Ascending aorta (tissue), 2 donors: ENCODE measurements around the gene EIF5A2. TPM values are rescaled to one million over a fixed set of nuclear protein-coding genes. Genes with fewer than 3 reads are reported as not detected.
"Not testable (repeated sequence)": the region's sequence is repeated elsewhere in the genome, so short reads cannot be mapped to it uniquely, and the experiment has no call there.

Source experiments
- DNase-seq, 2 donors: peaks; one replicate each; pipeline ENCODE4 v3.0.0-alpha.2; 2019; ENCODE audit warnings: low spot score in 2 of 2
- H3K27ac ChIP-seq, 2 donors: fragments of 200-600 bp; sonication (generic); one replicate each; pipeline ENCODE4 v1.5.1; 2016 to 2017; ENCODE audit warnings: mild to moderate bottlenecking in 1 of 2
- H3K27me3 ChIP-seq: fragments of 200-600 bp; sonication (generic); one replicate; pipeline ENCODE4 v1.5.1; 2017
- H3K36me3 ChIP-seq, 2 donors: fragments of 200-600 bp; sonication (generic); one replicate each; pipeline ENCODE4 v1.5.1; 2016
- H3K4me1 ChIP-seq, 2 donors: fragments of 200-600 bp; sonication (generic); one replicate each; pipeline ENCODE4 v1.5.1; 2016 to 2017; ENCODE audit warnings: mild to moderate bottlenecking in 1 of 2
- H3K4me3 ChIP-seq, 2 donors: fragments of 200-600 bp; sonication (generic); one replicate each; pipeline ENCODE4 v1.5.1; 2016 to 2017; ENCODE audit warnings: mild to moderate bottlenecking in 1 of 2
- H3K9me3 ChIP-seq, 2 donors: fragments of 200-600 bp; sonication (generic); one replicate each; pipeline ENCODE4 v1.5.1; 2016
- intact Hi-C: fragments of 100-400 bp; cut with DNase I; formaldehyde crosslinking; loops from one replicate; pipeline ENCODE4 v1.15.1; 2023
- total RNA-seq: library from RNA; depleted of rRNA; stranded (reverse); fragments of >200 nt; gene quantifications from one replicate; pipeline ENCODE4 v1.1.0, GENCODE V29; 2016
- TF ChIP-seq, protein P1 (sequence below), 3 experiments: fragments of 200-600 bp in 2 of 3; fragments of 450-650 bp in 1 of 3; sonication (generic) in 2 of 3; IDR thresholded peaks; one replicate each; pipeline ENCODE4 v1.5.1; 2016 to 2019; ENCODE audit warnings: antibody characterized with exemption in 3 of 3, mild to moderate bottlenecking in 1 of 3, moderate library complexity in 1 of 3

The EIF5A2 gene
- total RNA-seq, 1 donor from 2014 or later = 28.6 TPM

DNA sequence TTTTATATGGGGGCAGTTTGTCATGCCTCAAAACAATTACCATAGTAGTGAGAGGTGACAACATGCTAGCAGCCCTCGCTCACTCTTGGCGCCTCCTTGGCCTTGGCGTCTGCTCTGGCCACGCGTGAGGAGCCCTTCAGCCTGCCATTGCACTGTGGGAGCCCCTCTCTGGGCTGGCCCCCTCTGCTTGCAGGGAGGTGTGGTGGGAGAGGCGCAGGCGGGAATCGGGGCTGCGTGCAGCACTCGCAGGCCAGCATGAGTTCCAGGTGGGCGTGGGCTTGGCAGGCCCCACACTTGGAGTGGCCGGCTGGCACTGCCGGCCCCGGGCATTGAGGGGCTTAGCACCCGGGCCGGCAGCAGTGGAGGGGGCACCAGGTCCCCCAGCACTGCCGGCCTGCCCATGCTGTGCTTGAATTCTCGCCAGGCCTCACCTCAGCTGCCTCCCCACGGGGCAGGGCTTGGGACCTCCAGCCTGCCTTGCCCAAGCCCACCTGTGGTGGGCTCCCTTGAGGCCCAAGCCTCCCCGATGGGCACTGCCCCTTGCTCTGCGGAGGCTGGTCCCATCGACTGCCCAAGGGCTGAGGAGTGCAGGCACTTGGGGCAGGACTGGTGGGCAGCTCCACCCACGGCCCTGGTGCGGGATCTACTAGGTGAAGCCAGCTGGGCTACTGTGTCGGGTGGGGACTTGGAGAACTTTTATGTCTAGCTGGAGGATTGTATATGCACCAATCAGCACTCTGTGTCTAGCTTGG lies 38.8 kb upstream of the EIF5A2 start:
- Histone ChIP-seq H3K4me1 (no peaks in the 10 kb centered on the region), H3K36me3 (no peaks in the 10 kb centered on the region), H3K27me3 (no peaks in the 10 kb centered on the region), H3K9me3 (no peaks in the 10 kb centered on the region), H3K4me3 (no peak overlapping the region), H3K27ac (no peak overlapping the region)
- TF ChIP-seq, protein P1, sequence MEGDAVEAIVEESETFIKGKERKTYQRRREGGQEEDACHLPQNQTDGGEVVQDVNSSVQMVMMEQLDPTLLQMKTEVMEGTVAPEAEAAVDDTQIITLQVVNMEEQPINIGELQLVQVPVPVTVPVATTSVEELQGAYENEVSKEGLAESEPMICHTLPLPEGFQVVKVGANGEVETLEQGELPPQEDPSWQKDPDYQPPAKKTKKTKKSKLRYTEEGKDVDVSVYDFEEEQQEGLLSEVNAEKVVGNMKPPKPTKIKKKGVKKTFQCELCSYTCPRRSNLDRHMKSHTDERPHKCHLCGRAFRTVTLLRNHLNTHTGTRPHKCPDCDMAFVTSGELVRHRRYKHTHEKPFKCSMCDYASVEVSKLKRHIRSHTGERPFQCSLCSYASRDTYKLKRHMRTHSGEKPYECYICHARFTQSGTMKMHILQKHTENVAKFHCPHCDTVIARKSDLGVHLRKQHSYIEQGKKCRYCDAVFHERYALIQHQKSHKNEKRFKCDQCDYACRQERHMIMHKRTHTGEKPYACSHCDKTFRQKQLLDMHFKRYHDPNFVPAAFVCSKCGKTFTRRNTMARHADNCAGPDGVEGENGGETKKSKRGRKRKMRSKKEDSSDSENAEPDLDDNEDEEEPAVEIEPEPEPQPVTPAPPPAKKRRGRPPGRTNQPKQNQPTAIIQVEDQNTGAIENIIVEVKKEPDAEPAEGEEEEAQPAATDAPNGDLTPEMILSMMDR (IDR thresholded peaks at IDR 0.05) = no peak
- DNase-seq = no peak
- intact Hi-C loops = no loop called here

DNA sequence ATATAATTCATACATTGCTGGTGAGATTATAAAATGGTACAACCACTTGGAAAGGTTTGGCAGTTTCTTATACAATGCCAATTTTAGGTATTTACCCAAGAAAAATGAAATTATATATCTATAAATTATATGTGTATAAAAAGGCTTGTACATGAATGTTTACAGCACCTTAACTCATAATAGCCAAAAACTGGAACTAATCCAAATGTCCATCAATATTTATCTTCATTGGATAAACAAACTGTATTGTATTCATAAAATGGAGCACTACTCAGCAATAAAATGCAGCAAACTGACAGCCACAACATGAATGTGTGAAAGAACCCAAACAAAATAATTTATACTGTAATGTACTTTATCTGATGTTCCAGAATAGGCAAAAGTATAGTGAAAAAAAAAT lies 33.6 kb upstream of the EIF5A2 start:
- DNase-seq = no peak
- Histone ChIP-seq H3K27ac (no peak overlapping the region), H3K27me3 (no peaks in the 10 kb centered on the region), H3K4me3 (no peak overlapping the region), H3K9me3 (peaks cover 0 to 16% of the 10 kb centered on the region in 2 donors), H3K36me3 (no peaks in the 10 kb centered on the region), H3K4me1 (no peaks in the 10 kb centered on the region)
- TF ChIP-seq, protein P1 (IDR thresholded peaks at IDR 0.05) = no peak
- intact Hi-C loops = no loop called here

DNA sequence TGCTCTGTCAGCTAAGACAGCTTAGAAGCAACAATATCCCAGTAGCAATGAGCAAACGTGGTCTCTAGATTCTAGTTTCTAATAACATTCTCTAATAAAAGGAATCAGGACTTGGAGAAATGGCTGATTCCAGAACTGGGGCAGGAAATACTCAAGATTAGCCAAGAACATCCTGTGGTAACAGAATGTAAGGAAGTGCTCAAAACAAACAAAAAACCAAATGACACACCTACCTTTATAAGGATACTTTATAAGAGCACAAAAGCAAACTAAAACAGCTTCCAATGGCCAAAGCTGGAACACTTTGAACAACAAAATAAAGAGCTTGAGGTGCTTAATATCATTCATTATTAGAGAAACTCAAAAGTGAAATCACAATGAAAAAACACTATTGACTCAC lies 33.1 kb upstream of the EIF5A2 start:
- Histone ChIP-seq H3K4me3 (no peak overlapping the region), H3K27me3 (no peaks in the 10 kb centered on the region), H3K27ac (no peak overlapping the region), H3K36me3 (no peaks in the 10 kb centered on the region), H3K9me3 (peaks cover 0 to 16% of the 10 kb centered on the region in 2 donors), H3K4me1 (no peaks in the 10 kb centered on the region)
- DNase-seq = no peak
- TF ChIP-seq, protein P1 (IDR thresholded peaks at IDR 0.05) = no peak
- intact Hi-C loops = no loop called here

DNA sequence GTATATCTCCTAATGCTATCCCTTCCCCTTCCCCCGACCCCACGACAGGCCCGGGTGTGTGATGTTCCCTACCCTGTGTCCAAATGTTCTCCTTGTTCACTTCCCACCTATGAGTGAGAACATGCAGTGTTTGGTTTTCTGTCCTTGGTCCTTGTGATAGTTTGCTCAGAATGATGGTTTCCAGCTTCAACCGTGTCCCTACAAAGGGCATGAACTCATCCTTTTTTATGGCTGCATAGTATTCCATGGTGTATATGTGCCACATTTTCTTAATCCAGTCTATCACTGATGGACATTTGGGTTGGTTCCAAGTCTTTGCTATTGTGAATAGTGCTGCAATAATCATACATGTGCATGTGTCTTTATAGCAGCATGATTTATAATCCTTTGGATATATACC lies 24.6 kb upstream of the EIF5A2 start:
- DNase-seq, H3K9me3 ChIP-seq, H3K4me3 ChIP-seq, H3K4me1 ChIP-seq, H3K27ac ChIP-seq, intact Hi-C loops, H3K27me3 ChIP-seq, H3K36me3 ChIP-seq: not testable (repeated sequence)

DNA sequence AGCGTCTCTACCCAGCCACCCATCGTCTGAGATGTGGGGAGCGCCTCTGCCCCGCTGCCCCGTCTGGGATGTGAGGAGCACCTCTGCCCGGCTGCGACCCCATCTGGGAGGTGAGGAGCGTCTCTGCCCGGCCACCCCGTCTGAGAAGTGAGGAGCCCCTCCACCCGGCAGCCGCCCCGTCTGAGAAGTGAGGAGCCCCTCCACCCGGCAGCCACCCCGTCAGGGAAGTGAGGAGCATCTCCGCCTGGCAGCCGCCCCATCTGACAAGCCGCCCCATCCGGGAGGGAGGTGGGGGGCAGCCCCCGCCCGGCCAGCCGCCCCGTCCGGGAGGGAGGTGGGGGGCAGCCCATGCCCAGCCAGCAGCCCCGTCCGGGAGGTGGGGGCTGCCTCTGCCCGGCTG lies 15.1 kb upstream of the EIF5A2 start:
- H3K27me3 ChIP-seq, intact Hi-C loops, H3K27ac ChIP-seq, H3K4me3 ChIP-seq, H3K4me1 ChIP-seq, H3K36me3 ChIP-seq, DNase-seq: not testable (repeated sequence)
- H3K9me3 ChIP-seq = peaks cover 0 to 12% of the 10 kb centered on the region in 2 donors

DNA sequence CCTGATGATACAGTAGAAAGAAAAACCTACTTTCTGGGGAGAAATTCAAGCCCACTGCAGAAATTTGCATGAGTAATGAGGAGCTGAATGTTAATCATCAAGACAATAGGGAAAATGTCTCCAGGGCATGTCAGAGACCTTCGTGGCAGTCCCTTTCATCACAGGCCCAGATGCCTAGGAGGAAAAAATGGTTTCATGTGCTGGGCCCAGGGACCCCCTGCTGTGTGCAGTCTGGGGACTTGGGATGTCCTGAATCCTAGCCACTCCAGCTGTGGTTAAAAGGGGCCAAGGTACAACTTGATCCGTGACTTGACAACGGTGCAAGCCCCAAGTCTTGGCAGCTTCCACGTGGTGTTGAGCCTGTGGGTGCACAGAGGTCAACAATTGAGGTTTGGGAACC lies 10.3 kb upstream of the EIF5A2 start:
- Histone ChIP-seq H3K9me3 (peaks cover 0 to 21% of the 10 kb centered on the region in 2 donors), H3K4me3 (no peak overlapping the region), H3K36me3 (no peaks in the 10 kb centered on the region), H3K4me1 (no peaks in the 10 kb centered on the region), H3K27ac (no peak overlapping the region), H3K27me3 (no peaks in the 10 kb centered on the region)
- DNase-seq = no peak
- TF ChIP-seq, protein P1 (IDR thresholded peaks at IDR 0.05) = no peak
- intact Hi-C loops = no loop called here

DNA sequence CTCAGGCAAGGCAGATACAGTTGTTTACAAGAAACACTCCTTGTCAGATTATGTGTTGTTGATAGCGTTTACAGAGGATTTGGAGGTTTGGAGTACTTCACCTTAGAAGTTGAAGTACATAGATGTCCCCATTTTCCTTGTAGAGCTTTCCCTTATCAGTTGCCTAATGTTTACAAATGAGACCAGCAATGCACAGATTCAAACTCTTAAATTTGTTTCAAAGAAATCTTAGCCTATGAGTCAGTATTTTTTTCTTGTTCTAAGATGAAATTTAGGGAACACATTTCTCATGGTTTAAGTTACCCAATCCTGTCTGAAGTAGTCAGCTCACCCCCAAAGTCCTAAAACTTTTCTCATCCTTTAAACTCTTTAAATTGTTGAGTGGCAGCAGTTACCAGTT lies 6.3 kb upstream of the EIF5A2 start:
- intact Hi-C loops = no loop called here
- H3K4me3 ChIP-seq = no peak overlapping the region
- peaks cover 10 to 22% of the 10 kb centered on the region in 2 donors for H3K9me3 ChIP-seq
- no peak for DNase-seq
- no peaks in the 10 kb centered on the region for H3K36me3 ChIP-seq
- TF ChIP-seq, protein P1 (IDR thresholded peaks at IDR 0.05) = no peak
- H3K27me3 ChIP-seq = no peaks in the 10 kb centered on the region
- H3K27ac ChIP-seq = no peak overlapping the region
- H3K4me1 ChIP-seq = no peaks in the 10 kb centered on the region
